Measurements from ENCODE around the gene SSNA1.

Gene SSNA1

DNA sequence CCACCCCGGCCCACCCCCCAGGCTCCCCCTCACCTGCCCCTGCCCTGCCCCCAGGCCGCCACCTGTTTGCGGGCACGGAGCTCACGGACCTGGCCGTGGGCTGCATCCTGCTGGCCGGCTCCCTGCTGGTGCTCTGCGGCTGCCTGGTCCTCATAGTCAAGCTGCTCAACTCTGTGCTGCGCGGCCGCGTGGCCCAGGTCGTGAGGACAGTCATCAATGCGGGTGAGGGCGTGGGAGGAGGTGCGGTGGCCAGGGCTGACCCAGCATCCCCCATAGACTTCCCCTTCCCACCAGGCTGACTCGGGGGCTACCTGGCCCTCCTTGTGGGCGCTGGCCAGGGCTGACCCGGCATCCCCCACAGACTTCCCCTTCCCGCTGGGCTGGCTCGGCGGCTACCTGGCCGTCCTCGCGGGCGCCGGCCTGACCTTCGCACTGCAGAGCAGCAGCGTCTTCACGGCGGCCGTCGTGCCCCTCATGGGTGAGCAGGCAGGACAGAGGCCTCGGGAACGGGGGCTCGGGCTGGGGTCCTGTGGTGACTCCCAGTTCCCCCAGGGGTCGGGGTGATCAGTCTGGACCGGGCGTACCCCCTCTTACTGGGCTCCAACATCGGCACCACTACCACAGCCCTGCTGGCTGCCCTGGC, 45.7 kb downstream of the SSNA1 start:
- FAIRE-seq = no peak

GRCh38 chr9:137234758-137235423, 46.4 kb downstream of the SSNA1 start:
- no peak for FAIRE-seq

GRCh38 chr9:137235424-137236237, 47.2 kb downstream of the SSNA1 start:
- FAIRE-seq = no peak

- no peak for FAIRE-seq
Measured at GRCh38 chr9:137236238-137236935, 47.9 kb downstream of the SSNA1 start.

DNA sequence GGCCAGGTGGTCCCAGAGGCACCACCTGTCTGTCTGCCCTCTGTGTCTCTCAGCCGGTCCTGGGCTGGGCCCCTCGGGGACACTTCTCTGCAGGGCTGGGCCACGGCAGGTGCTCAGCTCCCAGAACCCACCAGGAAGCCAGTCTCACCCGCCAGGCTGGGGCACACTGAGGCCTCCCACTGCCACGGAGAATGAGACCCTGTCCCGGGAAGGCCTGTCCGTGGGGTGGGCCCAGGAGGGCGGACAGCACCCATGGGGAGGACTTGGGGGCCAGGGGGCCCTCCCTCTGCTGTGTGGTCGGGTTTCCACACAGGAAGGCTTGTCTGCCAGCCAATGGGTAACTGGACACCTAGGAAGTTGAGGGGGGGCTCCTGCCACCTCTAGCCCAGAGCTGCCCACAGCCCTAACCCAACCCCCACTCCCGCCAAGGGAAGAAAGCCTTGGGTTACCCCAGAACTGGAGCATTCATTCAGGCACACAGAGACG, 48.5 kb downstream of the SSNA1 start:
- no peak for FAIRE-seq

DNA sequence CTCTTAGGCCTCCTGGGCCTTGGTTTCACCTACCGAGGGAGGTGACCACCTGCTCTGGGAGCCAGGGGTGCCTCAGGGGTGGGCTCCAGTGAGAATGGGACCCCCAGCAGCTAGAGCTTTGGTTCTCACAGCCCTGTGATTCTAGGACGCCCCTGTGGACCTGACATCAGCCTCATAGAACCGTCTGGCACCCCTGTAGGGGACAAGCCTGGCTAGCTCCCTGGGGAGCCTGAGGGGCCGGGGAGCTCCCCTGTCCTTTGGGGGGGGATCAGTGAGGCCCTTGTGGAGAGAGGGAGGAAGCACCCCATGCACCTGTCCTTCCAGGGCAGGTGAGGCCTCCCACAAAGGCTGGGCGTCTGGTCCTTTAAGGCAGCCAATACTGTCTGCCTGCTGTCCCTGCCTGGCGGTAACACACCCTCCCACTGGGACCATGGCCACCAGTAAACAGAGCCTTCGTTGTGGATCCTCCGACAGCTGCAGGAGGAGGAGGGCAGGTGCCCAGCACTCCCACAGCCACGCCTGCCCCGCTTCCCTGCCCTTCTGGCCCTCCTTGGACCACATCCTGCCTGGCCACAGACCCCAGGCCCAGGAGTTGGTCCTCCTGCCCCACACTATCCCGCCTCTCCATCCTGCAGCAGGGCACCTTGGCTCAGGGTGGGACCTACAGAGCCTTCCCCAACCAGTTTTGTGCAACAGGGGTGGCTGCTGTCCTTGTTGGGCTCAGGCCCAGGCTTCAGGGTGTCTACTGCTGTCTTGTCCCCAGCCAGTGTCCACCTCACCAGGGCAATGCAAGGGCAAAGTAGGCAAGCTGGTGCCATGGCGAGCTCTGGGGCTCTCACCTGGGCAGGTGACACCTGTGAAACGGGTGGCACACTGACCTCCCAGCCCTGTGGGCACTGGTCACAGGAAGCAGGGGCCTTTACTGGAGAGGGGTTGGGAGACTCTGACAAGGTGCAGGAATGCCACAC, 49.6 kb downstream of the SSNA1 start:
- no peak for FAIRE-seq

DNA sequence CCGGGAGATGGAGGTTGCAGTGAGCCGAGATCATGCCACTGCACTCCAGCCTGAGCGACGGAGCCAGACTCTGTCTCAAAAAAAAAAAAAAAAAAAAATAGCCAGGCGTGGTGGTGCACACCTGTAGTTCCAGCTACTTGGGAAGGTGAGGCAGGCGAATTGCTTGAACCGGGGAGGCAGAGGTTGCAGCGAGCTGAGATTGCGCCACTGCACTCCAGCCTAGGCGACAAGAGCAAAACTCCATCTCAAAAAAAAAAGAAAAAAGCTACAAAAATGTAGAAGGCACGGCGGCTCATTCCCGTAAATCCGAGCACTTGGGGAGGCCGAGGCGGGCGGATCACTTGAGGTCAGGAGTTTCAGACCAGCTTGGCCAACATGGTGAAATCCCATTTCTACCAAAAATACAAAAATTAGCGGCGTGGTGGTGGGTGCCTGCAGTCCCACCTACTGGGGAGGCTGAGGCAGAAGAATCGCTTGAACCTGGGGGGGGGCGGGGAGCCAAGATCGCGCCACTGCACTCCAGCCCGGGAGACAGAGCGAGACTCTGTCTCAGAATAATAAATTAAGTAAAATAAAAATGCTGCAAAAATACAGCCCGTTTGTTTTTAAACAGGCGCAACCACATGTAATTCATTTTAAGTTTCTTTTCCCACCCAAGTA, 51.2 kb downstream of the SSNA1 start:
- FAIRE-seq = peak; percentile 88
